Neuron (in vitro differentiated cells): ENCODE results near the gene COX17.
A peak's percentile ranks its signal among the peaks of the same experiment; 100 is the strongest.

Experiments used
- H2AFZ ChIP-seq: one replicate; pipeline ENCODE4 v1.6.1; 2013; ENCODE audit warnings: low read depth, mild to moderate bottlenecking, inconsistent platforms, low read length, moderate library complexity
- H3K27me3 ChIP-seq: one replicate; pipeline ENCODE4 v1.6.1; 2013; ENCODE audit warnings: low read length; ENCODE audit not compliant: insufficient read depth
- H3K36me3 ChIP-seq: one replicate; pipeline ENCODE4 v1.6.1; 2013; ENCODE audit warnings: low read length; ENCODE audit not compliant: insufficient read depth
- H3K4me1 ChIP-seq: one replicate; pipeline ENCODE4 v1.6.1; 2013; ENCODE audit warnings: low read length; ENCODE audit not compliant: insufficient read depth
- H3K4me3 ChIP-seq: 2 replicates; pipeline ENCODE4 v1.5.1; 2013; ENCODE audit warnings: mild to moderate bottlenecking, low read length, moderate library complexity
- H3K9me3 ChIP-seq: one replicate; pipeline ENCODE4 v1.6.1; 2013; ENCODE audit warnings: low read length

Gene COX17

GRCh38 chr3:119632829-119633228, 44.4 kb downstream of the COX17 start:
- Histone ChIP-seq H3K27me3 (no peaks in the 10 kb centered on the region), H3K4me3 (no peak overlapping the region), H2AFZ (no peak overlapping the region), H3K4me1 (no peaks in the 10 kb centered on the region), H3K9me3 (no peaks in the 10 kb centered on the region), H3K36me3 (no peaks in the 10 kb centered on the region)

GRCh38 chr3:119632216-119632615, 45.0 kb downstream of the COX17 start:
- Histone ChIP-seq H3K27me3 (no peaks in the 10 kb centered on the region), H3K9me3 (no peaks in the 10 kb centered on the region), H3K4me3 (no peak overlapping the region), H2AFZ (no peak overlapping the region), H3K4me1 (no peaks in the 10 kb centered on the region), H3K36me3 (no peaks in the 10 kb centered on the region)

GRCh38 chr3:119631516-119631915, 45.7 kb downstream of the COX17 start:
- H3K4me1 ChIP-seq = no peaks in the 10 kb centered on the region
- H2AFZ ChIP-seq = no peak overlapping the region
- H3K36me3 ChIP-seq = no peaks in the 10 kb centered on the region
- H3K9me3 ChIP-seq = no peaks in the 10 kb centered on the region
- H3K4me3 ChIP-seq = no peak overlapping the region
- H3K27me3 ChIP-seq = no peaks in the 10 kb centered on the region

GRCh38 chr3:119630880-119631329, 46.3 kb downstream of the COX17 start:
- Histone ChIP-seq H3K4me1 (peaks cover 4% of the 10 kb centered on the region), H3K36me3 (no peaks in the 10 kb centered on the region), H3K9me3 (no peaks in the 10 kb centered on the region), H3K27me3 (no peaks in the 10 kb centered on the region), H3K4me3 (no peak overlapping the region), H2AFZ (no peak overlapping the region)

- peaks cover 8% of the 10 kb centered on the region for H3K4me1 ChIP-seq
- H3K9me3 ChIP-seq = no peaks in the 10 kb centered on the region
- no peak overlapping the region for H2AFZ ChIP-seq
- no peaks in the 10 kb centered on the region for H3K27me3 ChIP-seq
- no peak overlapping the region for H3K4me3 ChIP-seq
- no peaks in the 10 kb centered on the region for H3K36me3 ChIP-seq
These were observed 46.9 kb downstream of the COX17 start for GRCh38 chr3:119630128-119630879.

GRCh38 chr3:119628816-119629445, 48.3 kb downstream of the COX17 start:
- no peak overlapping the region for H2AFZ ChIP-seq
- no peak overlapping the region for H3K4me3 ChIP-seq
- H3K27me3 ChIP-seq = no peaks in the 10 kb centered on the region
- H3K36me3 ChIP-seq = no peaks in the 10 kb centered on the region
- H3K4me1 ChIP-seq = peaks cover 8% of the 10 kb centered on the region
- H3K9me3 ChIP-seq = no peaks in the 10 kb centered on the region

GRCh38 chr3:119628390-119628789, 48.8 kb downstream of the COX17 start:
- Histone ChIP-seq H3K36me3 (no peaks in the 10 kb centered on the region), H3K4me3 (no peak overlapping the region), H3K9me3 (no peaks in the 10 kb centered on the region)

GRCh38 chr3:119627461-119627860, 49.7 kb downstream of the COX17 start:
- Histone ChIP-seq H3K4me1 (peaks cover 8% of the 10 kb centered on the region), H3K36me3 (no peaks in the 10 kb centered on the region), H2AFZ (no peak overlapping the region), H3K9me3 (no peaks in the 10 kb centered on the region), H3K4me3 (no peak overlapping the region), H3K27me3 (no peaks in the 10 kb centered on the region)

More at GRCh38 chr3:119628390-119628789, 48.8 kb downstream of the COX17 start:
- Histone ChIP-seq H2AFZ (no peak overlapping the region), H3K4me1 (peaks cover 8% of the 10 kb centered on the region), H3K27me3 (no peaks in the 10 kb centered on the region)

- Histone ChIP-seq H3K4me1 (peaks cover 8% of the 10 kb centered on the region), H3K27me3 (no peaks in the 10 kb centered on the region), H3K4me3 (no peak overlapping the region), H2AFZ (no peak overlapping the region), H3K9me3 (no peaks in the 10 kb centered on the region), H3K36me3 (no peaks in the 10 kb centered on the region)
These were observed 51.0 kb downstream of the COX17 start for GRCh38 chr3:119626196-119626595.

GRCh38 chr3:119625451-119626153, 51.6 kb downstream of the COX17 start:
- Histone ChIP-seq H3K9me3 (no peaks in the 10 kb centered on the region), H3K4me1 (peaks cover 8% of the 10 kb centered on the region), H3K4me3 (no peak overlapping the region), H2AFZ (peak overlapping the region; percentile 9), H3K36me3 (no peaks in the 10 kb centered on the region), H3K27me3 (no peaks in the 10 kb centered on the region)

- Histone ChIP-seq H3K4me3 (no peak overlapping the region), H3K4me1 (peaks cover 8% of the 10 kb centered on the region), H3K36me3 (no peaks in the 10 kb centered on the region), H3K27me3 (peaks cover 4% of the 10 kb centered on the region), H3K9me3 (no peaks in the 10 kb centered on the region), H2AFZ (no peak overlapping the region)
These were observed 53.0 kb downstream of the COX17 start for GRCh38 chr3:119624002-119624720.

GRCh38 chr3:119620899-119621298, 56.3 kb downstream of the COX17 start:
- Histone ChIP-seq H3K4me3 (no peak overlapping the region), H3K27me3 (peaks cover 4% of the 10 kb centered on the region), H3K9me3 (no peaks in the 10 kb centered on the region), H2AFZ (no peak overlapping the region), H3K36me3 (no peaks in the 10 kb centered on the region), H3K4me1 (peaks cover 4% of the 10 kb centered on the region)
